ENCODE measurements around the gene ADGRG2.

- TF ChIP-seq ZNF18 (tag by site-specific recombination; IDR thresholded peaks at IDR 0.05), result no peak
- TF ChIP-seq GLIS1 (tag by site-specific recombination; IDR thresholded peaks at IDR 0.05), result no peak
- TF ChIP-seq ZFP41 (tag by site-specific recombination; IDR thresholded peaks at IDR 0.05; ENCODE audit: borderline replicate concordance), result no peak
- TF ChIP-seq SP7 (tag by site-specific recombination; IDR thresholded peaks at IDR 0.05), result no peak
- no peak for TF ChIP-seq CTCF (tag by site-specific recombination; IDR thresholded peaks at IDR 0.05)
- TF ChIP-seq ZNF274 (IDR thresholded peaks at IDR 0.05; ENCODE audit: low read length), result no peak
- TF ChIP-seq ZNF274 (tag by site-specific recombination; IDR thresholded peaks at IDR 0.05; ENCODE audit: borderline replicate concordance), result no peak
- TF ChIP-seq REST (tag by site-specific recombination; IDR thresholded peaks at IDR 0.05), result no peak
- TF ChIP-seq ZBTB10 (tag by site-specific recombination; IDR thresholded peaks at IDR 0.05), result no peak
- TF ChIP-seq ZSCAN18 (tag by site-specific recombination; IDR thresholded peaks at IDR 0.05), result no peak
- TF ChIP-seq ZNF324 (tag by site-specific recombination; IDR thresholded peaks at IDR 0.05), result no peak
Measured at GRCh38 chrX:19086102-19086772, 36.0 kb downstream of the ADGRG2 start.

All from HEK293 (cell line).